Fibroblast of villous mesenchyme (primary cell): ENCODE results near the gene COG7. TPM values are rescaled to one million over a fixed set of nuclear protein-coding genes. Genes with fewer than 3 reads are reported as not detected.
"Not testable (repeated sequence)": the region's sequence is repeated elsewhere in the genome, so short reads cannot be mapped to it uniquely, and the experiment has no call there.

Experiments
- DNase-seq: peaks from one replicate; pipeline ENCODE4 v3.0.0-alpha.2; 2010; ENCODE audit warnings: low read depth
- H3K4me3 ChIP-seq: 2 replicates; pipeline ENCODE4 v1.5.1; 2011; ENCODE audit warnings: low read depth, mild to moderate bottlenecking, low read length
- CTCF ChIP-seq: IDR thresholded peaks from 2 replicates; pipeline ENCODE4 v1.5.1; 2012; ENCODE audit warnings: low read depth, mild to moderate bottlenecking, low read length; ENCODE audit not compliant: insufficient read depth
- total RNA-seq: library from RNA; depleted of rRNA; stranded (reverse); fragments of >200 nt; gene quantifications from 2 replicates; pipeline ENCODE4 v1.2.3, GENCODE V29; 2012

The COG7 gene
- total RNA-seq, 1 donor: 29.4 TPM

- H3K4me3 ChIP-seq: no peak overlapping the region
- no peak for DNase-seq
- TF ChIP-seq CTCF: no peak
Observed at GRCh38 chr16:23479138-23479537, 26.1 kb upstream of the COG7 start.

- TF ChIP-seq CTCF: no peak
- no peak overlapping the region for H3K4me3 ChIP-seq
- no peak for DNase-seq
Observed at GRCh38 chr16:23478566-23478965, 25.6 kb upstream of the COG7 start.

GRCh38 chr16:23476289-23476688 lies 23.3 kb upstream of the COG7 start:
- H3K4me3 ChIP-seq: no peak overlapping the region
- no peak for TF ChIP-seq CTCF
- DNase-seq: no peak

- no peak for TF ChIP-seq CTCF
- peak; percentile 29 for DNase-seq
Observed at GRCh38 chr16:23469814-23470213, 16.8 kb upstream of the COG7 start.

GRCh38 chr16:23466162-23466885 lies 13.3 kb upstream of the COG7 start:
- DNase-seq: no peak
- no peak for TF ChIP-seq CTCF
- no peak overlapping the region for H3K4me3 ChIP-seq

More at GRCh38 chr16:23469814-23470213, 16.8 kb upstream of the COG7 start:
- no peak overlapping the region for H3K4me3 ChIP-seq

GRCh38 chr16:23465179-23465578 lies 12.2 kb upstream of the COG7 start:
- DNase-seq: no peak
- no peak overlapping the region for H3K4me3 ChIP-seq
- TF ChIP-seq CTCF: no peak

- no peak for DNase-seq
- no peak for TF ChIP-seq CTCF
- no peak overlapping the region for H3K4me3 ChIP-seq
Observed at GRCh38 chr16:23464196-23464595, 11.2 kb upstream of the COG7 start.

GRCh38 chr16:23462994-23463393 lies 10.0 kb upstream of the COG7 start:
- DNase-seq: peak; percentile 70
- not testable (repeated sequence) for H3K4me3 ChIP-seq
